Immature natural killer cell (primary cell): ENCODE results near the gene CACNG4. TPM values are rescaled to one million over a fixed set of nuclear protein-coding genes. Genes with fewer than 3 reads are reported as not detected.
A peak's percentile ranks its signal among the peaks of the same experiment; 100 is the strongest.

Source experiments
- DNase-seq, 3 donors: peaks; one replicate each; pipeline ENCODE4 v3.0.0; 2022; ENCODE audit warnings: mixed read lengths in 1 of 3
- H3K27ac Mint-ChIP-seq, 6 donors: one replicate each; pipeline ENCODE4 v1.8.0; 2020; ENCODE audit warnings: mixed read lengths in 6 of 6, mild to moderate bottlenecking in 5 of 6, inconsistent platforms in 4 of 6, moderate library complexity in 3 of 6
- H3K27me3 Mint-ChIP-seq, 3 donors: one replicate each; pipeline ENCODE4 v1.8.0; 2020 to 2021; ENCODE audit warnings: low read depth in 3 of 3, mild to moderate bottlenecking in 3 of 3, mixed read lengths in 3 of 3, moderate library complexity in 3 of 3, inconsistent platforms in 1 of 3
- H3K36me3 Mint-ChIP-seq, 3 donors: one replicate each; pipeline ENCODE4 v1.8.0; 2020; ENCODE audit warnings: mixed read lengths in 3 of 3, inconsistent platforms in 2 of 3, mild to moderate bottlenecking in 2 of 3
- H3K4me1 Mint-ChIP-seq, 2 donors: one replicate each; pipeline ENCODE4 v1.8.0; 2020; ENCODE audit warnings: inconsistent platforms in 2 of 2, mild to moderate bottlenecking in 2 of 2, mixed read lengths in 2 of 2, moderate library complexity in 1 of 2
- H3K4me3 Mint-ChIP-seq, 5 donors: one replicate each; pipeline ENCODE4 v1.8.0; 2020; ENCODE audit warnings: mild to moderate bottlenecking in 5 of 5, mixed read lengths in 5 of 5, inconsistent platforms in 3 of 5, moderate library complexity in 3 of 5
- H3K9me3 Mint-ChIP-seq, 6 donors: one replicate each; pipeline ENCODE4 v1.8.0; 2020; ENCODE audit warnings: mild to moderate bottlenecking in 6 of 6, mixed read lengths in 6 of 6, inconsistent platforms in 4 of 6, moderate library complexity in 3 of 6
- polyA plus RNA-seq, 3 donors: library from polyadenylated mRNA; unstranded; fragments of 300-500 nt; fragmentation: Illumina TruSeq; gene quantifications; one replicate each; pipeline ENCODE4 v1.2.3, GENCODE V29; 2021

Gene CACNG4
- polyA plus RNA-seq = not detected

DNA sequence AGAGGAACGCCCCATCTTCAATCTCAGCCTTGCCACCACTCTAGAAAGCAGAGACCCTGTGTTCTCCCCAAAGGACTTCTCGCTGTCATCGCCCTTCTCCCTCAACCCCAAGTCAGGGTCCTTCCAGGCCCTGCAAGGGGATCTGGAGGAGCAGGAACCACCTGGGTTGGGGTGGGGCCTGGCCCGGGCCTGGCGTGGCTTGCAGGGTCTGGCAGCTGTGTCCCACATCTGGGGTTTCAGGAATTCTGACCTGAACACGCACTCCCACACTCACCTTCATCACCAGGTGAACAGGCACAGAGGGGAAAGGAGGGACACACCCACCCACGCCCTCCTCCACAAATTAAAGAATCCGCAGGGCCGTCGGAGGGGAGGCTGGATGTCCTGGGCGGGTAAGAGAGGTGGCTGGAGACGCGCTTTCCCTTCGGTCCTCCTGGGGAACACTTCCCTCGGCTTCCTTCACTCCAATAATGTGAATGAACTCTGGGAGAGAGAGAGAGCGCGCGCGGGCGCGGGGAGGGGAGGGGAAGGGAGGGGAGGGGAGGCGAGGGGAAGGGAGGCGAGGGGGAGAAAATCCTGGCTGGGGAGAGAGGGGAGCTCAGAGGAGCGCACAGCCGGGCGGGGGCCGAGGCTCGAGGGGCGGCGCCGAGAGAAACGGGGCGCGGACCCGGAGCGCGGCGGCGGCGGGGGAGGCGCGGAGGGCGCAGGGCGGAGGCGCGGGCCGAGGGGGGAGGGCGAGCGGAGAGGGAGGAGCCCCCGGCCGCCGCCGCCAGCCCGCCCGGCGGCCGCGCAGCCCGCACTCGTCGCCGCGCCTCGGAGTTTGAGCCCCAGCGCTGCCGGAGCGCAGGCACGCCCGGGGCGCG lies at the start of gene CACNG4:
Gene CACNG4, plus strand, starts transcription at position 799 of the 863 bp plus-strand sequence. CDS start 205 bp downstream, outside the sequence.
- Mint-ChIP-seq H3K4me1 (peaks cover 7 to 13% of the 10 kb centered on the region in 2 donors), H3K27me3 (peaks cover 4 to 31% (median 13%) of the 10 kb centered on the region in 3 donors), H3K36me3 (no peaks in the 10 kb centered on the region), H3K27ac (no peak within 1 kb of the TSS), H3K4me3 (peak within 1 kb of the TSS; percentile 9 to 53 (median 50)), H3K9me3 (peaks cover 0 to 2% (median 0%) of the 10 kb centered on the region in 6 donors)
- DNase-seq = no peak

- H3K27me3 Mint-ChIP-seq = peaks cover 0 to 16% (median 4%) of the 10 kb centered on the region in 3 donors
- no peaks in the 10 kb centered on the region for H3K9me3 Mint-ChIP-seq
- DNase-seq = no peak
- no peaks in the 10 kb centered on the region for H3K36me3 Mint-ChIP-seq
- no peak overlapping the region for H3K4me3 Mint-ChIP-seq
- no peaks in the 10 kb centered on the region for H3K4me1 Mint-ChIP-seq
- no peak overlapping the region for H3K27ac Mint-ChIP-seq
Observed at GRCh38 chr17:66915204-66915611, 49.3 kb upstream of the CACNG4 start.

DNA sequence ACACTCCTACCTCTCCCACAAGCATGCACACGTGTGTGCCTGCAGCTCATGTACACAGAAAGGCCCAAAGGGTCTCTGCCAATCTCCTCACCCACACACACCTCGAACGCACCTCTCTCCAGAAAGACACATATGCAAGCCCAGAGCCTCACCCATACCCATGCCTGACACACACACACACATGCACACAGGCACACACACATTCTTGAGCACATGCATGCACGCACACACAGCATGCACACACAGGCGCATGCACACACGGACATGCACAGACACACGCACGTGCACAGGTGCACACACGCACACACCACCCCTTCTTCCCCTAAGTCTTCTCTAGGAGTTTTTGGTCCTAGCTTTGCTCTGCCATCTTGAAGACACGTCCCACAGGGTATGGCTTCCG lies 48.7 kb upstream of the CACNG4 start:
- no peak for DNase-seq
- Mint-ChIP-seq H3K4me3 (no peak overlapping the region), H3K27ac (no peak overlapping the region), H3K36me3 (no peaks in the 10 kb centered on the region), H3K4me1 (no peaks in the 10 kb centered on the region), H3K27me3 (peaks cover 0 to 16% (median 4%) of the 10 kb centered on the region in 3 donors), H3K9me3 (no peaks in the 10 kb centered on the region)

DNA sequence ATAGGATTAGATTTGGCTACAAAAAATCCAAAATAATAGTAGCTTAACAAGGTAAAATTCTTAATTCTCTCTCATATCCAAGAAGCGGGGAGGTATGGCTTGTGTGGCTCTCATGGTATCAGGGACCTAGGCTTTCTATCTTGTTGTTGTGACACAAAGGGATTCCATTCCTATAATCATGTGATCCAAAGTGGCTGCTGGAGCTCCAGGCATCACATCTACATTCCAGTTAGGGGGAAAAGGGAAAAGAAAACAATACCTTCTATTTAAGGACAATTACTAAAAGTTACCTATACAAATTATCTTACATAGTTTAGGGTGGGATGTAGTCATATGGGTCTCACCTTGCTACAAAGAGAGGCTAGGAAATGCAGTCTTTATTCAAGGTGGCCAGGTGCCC lies 47.6 kb upstream of the CACNG4 start:
- Mint-ChIP-seq H3K27ac (no peak overlapping the region), H3K9me3 (no peaks in the 10 kb centered on the region), H3K4me3 (no peak overlapping the region), H3K36me3 (no peaks in the 10 kb centered on the region), H3K4me1 (no peaks in the 10 kb centered on the region), H3K27me3 (peaks cover 0 to 19% (median 8%) of the 10 kb centered on the region in 3 donors)
- DNase-seq = no peak

GRCh38 chr17:66918896-66919295 lies 45.6 kb upstream of the CACNG4 start:
- H3K36me3 Mint-ChIP-seq = no peaks in the 10 kb centered on the region
- H3K27ac Mint-ChIP-seq = no peak overlapping the region
- no peak for DNase-seq
- no peaks in the 10 kb centered on the region for H3K9me3 Mint-ChIP-seq
- no peaks in the 10 kb centered on the region for H3K4me1 Mint-ChIP-seq
- H3K4me3 Mint-ChIP-seq = no peak overlapping the region
- H3K27me3 Mint-ChIP-seq = peaks cover 0 to 12% (median 9%) of the 10 kb centered on the region in 3 donors

DNA sequence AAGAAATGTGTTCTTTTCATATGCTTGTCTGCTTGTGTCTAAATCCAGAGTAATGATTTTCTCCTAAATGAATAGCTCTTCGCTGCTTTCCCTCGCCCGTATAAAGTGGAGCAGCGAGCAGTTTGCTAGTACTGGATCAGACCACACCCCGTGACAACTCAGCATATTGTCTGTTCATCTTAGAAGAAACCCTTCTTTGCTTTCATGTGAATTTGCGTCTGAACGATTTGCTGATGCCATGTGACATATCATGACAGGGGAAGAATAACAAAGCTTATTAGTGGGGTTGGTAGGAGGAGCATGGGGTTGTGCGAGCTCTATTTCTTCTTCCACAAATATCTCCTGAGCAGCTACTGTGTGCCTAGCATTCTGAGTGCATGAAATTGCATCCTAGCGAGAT lies 44.1 kb upstream of the CACNG4 start:
- Mint-ChIP-seq H3K4me1 (no peaks in the 10 kb centered on the region), H3K27me3 (peaks cover 0 to 10% (median 9%) of the 10 kb centered on the region in 3 donors), H3K36me3 (no peaks in the 10 kb centered on the region), H3K9me3 (no peaks in the 10 kb centered on the region), H3K27ac (no peak overlapping the region), H3K4me3 (no peak overlapping the region)
- no peak for DNase-seq

GRCh38 chr17:66920950-66921349 lies 43.6 kb upstream of the CACNG4 start:
- Mint-ChIP-seq H3K27ac (no peak overlapping the region), H3K4me3 (no peak overlapping the region), H3K4me1 (no peaks in the 10 kb centered on the region), H3K36me3 (no peaks in the 10 kb centered on the region), H3K27me3 (peaks cover 0 to 9% (median 9%) of the 10 kb centered on the region in 3 donors), H3K9me3 (no peaks in the 10 kb centered on the region)
- no peak for DNase-seq

DNA sequence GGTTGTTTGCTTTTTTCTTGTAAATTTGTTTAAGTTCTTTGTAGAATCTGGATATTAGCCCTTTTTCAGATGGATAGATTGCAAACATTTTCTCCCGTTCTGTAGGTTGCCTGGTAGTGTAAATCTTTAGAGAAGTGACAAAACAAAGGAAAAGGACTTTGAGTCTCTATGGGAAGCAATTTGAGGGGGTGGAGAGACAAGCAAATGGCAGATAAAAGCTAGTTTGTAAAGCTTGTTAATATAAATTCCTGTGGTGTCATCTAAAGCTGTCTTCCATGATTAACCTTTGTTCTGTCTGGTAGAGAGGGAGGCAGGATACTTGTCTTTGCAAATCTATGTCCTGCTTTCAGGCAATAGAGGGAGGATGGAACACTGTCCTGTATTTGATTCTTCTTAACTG lies 40.6 kb upstream of the CACNG4 start:
- H3K9me3 Mint-ChIP-seq = no peaks in the 10 kb centered on the region
- no peak for DNase-seq
- no peak overlapping the region for H3K4me3 Mint-ChIP-seq
- H3K36me3 Mint-ChIP-seq = no peaks in the 10 kb centered on the region
- no peaks in the 10 kb centered on the region for H3K4me1 Mint-ChIP-seq
- no peak overlapping the region for H3K27ac Mint-ChIP-seq
- peaks cover 3 to 11% (median 10%) of the 10 kb centered on the region in 3 donors for H3K27me3 Mint-ChIP-seq

DNA sequence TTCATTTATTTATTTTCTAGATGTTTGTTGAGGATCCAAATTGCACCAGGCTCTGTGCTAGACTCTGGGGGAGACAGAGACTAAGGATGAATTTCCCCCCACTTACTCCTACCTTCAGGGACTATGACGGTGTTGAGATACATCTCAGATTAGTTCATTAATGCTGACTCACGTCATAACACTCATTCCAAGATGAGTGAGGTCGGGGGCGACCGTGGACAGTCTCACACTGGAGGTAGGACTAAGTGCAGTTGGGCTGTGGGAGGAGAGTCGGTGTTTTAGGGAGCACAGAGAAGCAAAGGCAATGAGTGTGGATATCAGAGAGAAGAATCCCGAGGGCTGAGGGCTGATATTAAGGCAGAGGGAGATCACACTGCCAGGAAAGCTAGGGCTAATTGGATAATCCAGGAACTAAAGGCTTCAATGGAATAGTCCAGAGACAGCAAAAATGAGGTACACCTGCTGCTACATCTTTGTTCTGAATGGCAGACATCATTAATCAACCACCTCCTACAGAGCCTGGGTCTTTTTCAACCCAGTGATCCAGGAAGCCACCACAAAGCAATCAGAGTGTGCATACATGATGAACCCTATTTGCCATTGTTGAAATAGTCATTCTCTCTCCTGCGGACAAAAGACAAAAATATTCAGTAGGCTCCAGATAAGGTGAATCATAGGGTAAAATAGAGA lies 38.6 kb upstream of the CACNG4 start:
- H3K27me3 Mint-ChIP-seq = peaks cover 3 to 11% (median 9%) of the 10 kb centered on the region in 3 donors
- H3K27ac Mint-ChIP-seq = no peak overlapping the region
- H3K4me1 Mint-ChIP-seq = no peaks in the 10 kb centered on the region
- H3K36me3 Mint-ChIP-seq = no peaks in the 10 kb centered on the region
- H3K9me3 Mint-ChIP-seq = no peaks in the 10 kb centered on the region
- no peak for DNase-seq
- no peak overlapping the region for H3K4me3 Mint-ChIP-seq

- Mint-ChIP-seq H3K27ac (no peak overlapping the region), H3K4me1 (no peaks in the 10 kb centered on the region), H3K36me3 (no peaks in the 10 kb centered on the region), H3K27me3 (peaks cover 4 to 16% (median 5%) of the 10 kb centered on the region in 3 donors), H3K9me3 (no peaks in the 10 kb centered on the region), H3K4me3 (no peak overlapping the region)
- DNase-seq = no peak
Observed at GRCh38 chr17:66928949-66929348, 35.6 kb upstream of the CACNG4 start.

DNA sequence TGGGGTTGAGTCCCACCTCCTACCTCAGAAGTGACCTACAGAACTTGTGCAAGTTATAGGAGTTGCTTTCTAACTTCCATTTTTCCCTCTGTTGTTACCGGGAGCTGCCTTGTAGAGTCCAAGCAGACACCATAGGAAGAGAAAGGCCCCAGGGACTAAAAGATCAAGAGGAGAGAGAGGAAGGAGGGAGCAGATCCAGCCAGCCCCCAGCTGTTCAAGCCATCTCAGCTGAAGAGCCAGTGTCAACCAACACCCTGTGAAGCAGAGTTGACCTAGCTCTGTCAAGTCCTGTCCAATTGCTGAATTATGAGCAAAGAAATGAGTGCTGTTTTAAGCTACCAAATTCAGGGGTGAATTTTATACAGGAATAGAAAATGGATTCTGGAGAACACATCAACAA lies 34.9 kb upstream of the CACNG4 start:
- Mint-ChIP-seq H3K36me3 (no peaks in the 10 kb centered on the region), H3K27me3 (peaks cover 4 to 18% (median 5%) of the 10 kb centered on the region in 3 donors), H3K27ac (no peak overlapping the region)

GRCh38 chr17:66930933-66931332 lies 33.6 kb upstream of the CACNG4 start:
- H3K27ac Mint-ChIP-seq = no peak overlapping the region
- H3K4me3 Mint-ChIP-seq = no peak overlapping the region
- peaks cover 4 to 18% (median 5%) of the 10 kb centered on the region in 3 donors for H3K27me3 Mint-ChIP-seq
- DNase-seq = no peak
- no peaks in the 10 kb centered on the region for H3K36me3 Mint-ChIP-seq
- H3K4me1 Mint-ChIP-seq = no peaks in the 10 kb centered on the region
- no peaks in the 10 kb centered on the region for H3K9me3 Mint-ChIP-seq

More for the DNA sequence above, 34.9 kb upstream of the CACNG4 start:
- DNase-seq = no peak
- Mint-ChIP-seq H3K4me3 (no peak overlapping the region), H3K4me1 (no peaks in the 10 kb centered on the region), H3K9me3 (no peaks in the 10 kb centered on the region)

DNA sequence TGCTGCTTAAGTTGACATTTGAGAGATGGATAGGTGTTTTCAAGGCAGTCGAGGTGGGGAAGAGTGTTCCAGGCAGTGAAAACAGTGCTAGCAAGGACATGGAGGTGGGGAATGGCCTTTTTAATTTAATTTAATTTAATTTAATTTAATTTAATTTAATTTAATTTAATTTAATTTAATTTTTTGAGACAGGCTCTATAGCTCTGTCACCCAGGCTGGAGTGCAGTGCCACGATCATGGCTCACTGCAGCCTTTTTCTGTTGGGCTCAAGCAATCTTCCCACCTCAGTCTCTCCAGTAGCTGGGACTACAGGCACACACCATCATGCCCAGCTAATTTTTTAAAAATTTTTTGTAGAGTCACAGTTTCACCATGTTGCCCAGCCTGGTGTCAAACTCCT lies 32.2 kb upstream of the CACNG4 start:
- no peak for DNase-seq

GRCh38 chr17:66934040-66934439 lies 30.5 kb upstream of the CACNG4 start:
- Mint-ChIP-seq H3K27ac (no peak overlapping the region), H3K4me1 (no peaks in the 10 kb centered on the region), H3K9me3 (peaks cover 0 to 2% (median 0%) of the 10 kb centered on the region in 6 donors), H3K4me3 (no peak overlapping the region), H3K27me3 (peaks cover 2 to 15% (median 3%) of the 10 kb centered on the region in 3 donors), H3K36me3 (no peaks in the 10 kb centered on the region)
- no peak for DNase-seq

More for the DNA sequence above, 32.2 kb upstream of the CACNG4 start:
- H3K36me3 Mint-ChIP-seq = no peaks in the 10 kb centered on the region
- peaks cover 2 to 18% (median 4%) of the 10 kb centered on the region in 3 donors for H3K27me3 Mint-ChIP-seq
- H3K4me1 Mint-ChIP-seq = no peaks in the 10 kb centered on the region
- no peaks in the 10 kb centered on the region for H3K9me3 Mint-ChIP-seq
- H3K27ac Mint-ChIP-seq = no peak overlapping the region
- H3K4me3 Mint-ChIP-seq = no peak overlapping the region
